IPS-15b (cell line): ENCODE data around the gene UNC93B1.
A peak's percentile ranks its signal among the peaks of the same experiment; 100 is the strongest.

Experiments used
- H3K27me3 ChIP-seq: one replicate; pipeline ENCODE4 v1.6.1; 2013; ENCODE audit warnings: low read length; ENCODE audit not compliant: control insufficient read depth, insufficient read depth
- H3K36me3 ChIP-seq: one replicate; pipeline ENCODE4 v1.6.1; 2013; ENCODE audit warnings: low read length; ENCODE audit not compliant: control insufficient read depth, insufficient read depth
- H3K4me1 ChIP-seq: one replicate; pipeline ENCODE4 v1.6.1; 2013; ENCODE audit warnings: mild to moderate bottlenecking, low read length; ENCODE audit not compliant: control insufficient read depth, insufficient read depth
- H3K4me3 ChIP-seq: one replicate; pipeline ENCODE4 v1.5.1; 2013; ENCODE audit warnings: low read depth, low read length
- H3K9ac ChIP-seq: one replicate; pipeline ENCODE4 v1.6.1; 2013; ENCODE audit warnings: low read depth, mild to moderate bottlenecking, low read length
- H3K9me3 ChIP-seq: one replicate; pipeline ENCODE4 v1.6.1; 2013; ENCODE audit warnings: mild to moderate bottlenecking, low read length; ENCODE audit not compliant: control insufficient read depth, insufficient read depth

The UNC93B1 gene

GRCh38 chr11:68037411-68038225 is 33.7 kb upstream of the UNC93B1 start:
- Histone ChIP-seq H3K4me1 (peaks cover 7% of the 10 kb centered on the region), H3K9me3 (no peaks in the 10 kb centered on the region), H3K9ac (no peak overlapping the region), H3K4me3 (no peak overlapping the region), H3K36me3 (peaks cover 18% of the 10 kb centered on the region), H3K27me3 (no peaks in the 10 kb centered on the region)

- no peak overlapping the region for H3K9ac ChIP-seq
- no peaks in the 10 kb centered on the region for H3K27me3 ChIP-seq
- H3K36me3 ChIP-seq, result peaks cover 24% of the 10 kb centered on the region
- no peak overlapping the region for H3K4me3 ChIP-seq
- H3K4me1 ChIP-seq, result peaks cover 7% of the 10 kb centered on the region
- no peaks in the 10 kb centered on the region for H3K9me3 ChIP-seq
Observed at GRCh38 chr11:68036717-68037239, 32.9 kb upstream of the UNC93B1 start.

GRCh38 chr11:68036141-68036716 is 32.3 kb upstream of the UNC93B1 start:
- H3K9ac ChIP-seq, result no peak overlapping the region
- H3K4me1 ChIP-seq, result peaks cover 7% of the 10 kb centered on the region
- no peaks in the 10 kb centered on the region for H3K27me3 ChIP-seq
- no peak overlapping the region for H3K4me3 ChIP-seq
- H3K36me3 ChIP-seq, result peaks cover 24% of the 10 kb centered on the region
- H3K9me3 ChIP-seq, result no peaks in the 10 kb centered on the region

- no peak overlapping the region for H3K9ac ChIP-seq
- peaks cover 7% of the 10 kb centered on the region for H3K4me1 ChIP-seq
- H3K4me3 ChIP-seq, result no peak overlapping the region
- H3K27me3 ChIP-seq, result no peaks in the 10 kb centered on the region
- H3K36me3 ChIP-seq, result peaks cover 24% of the 10 kb centered on the region
- no peaks in the 10 kb centered on the region for H3K9me3 ChIP-seq
Observed at GRCh38 chr11:68035266-68035876, 31.5 kb upstream of the UNC93B1 start.

DNA sequence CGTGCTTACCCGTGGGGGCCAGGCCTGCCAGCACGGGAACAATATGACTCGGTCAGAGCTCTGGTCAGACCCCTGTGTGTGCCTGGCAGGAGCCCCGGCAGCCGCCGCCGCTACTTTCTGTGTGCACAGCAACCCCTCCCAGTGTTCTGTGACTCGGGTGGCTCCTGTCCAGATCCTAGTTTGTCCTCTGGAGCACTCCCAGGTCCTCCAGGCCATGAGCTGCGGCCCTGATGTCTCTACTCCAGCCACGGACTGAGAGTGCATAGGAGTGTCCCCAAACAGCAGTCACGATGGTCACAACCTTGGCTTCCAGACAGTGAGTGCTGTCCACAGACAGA is 29.8 kb upstream of the UNC93B1 start:
- H3K36me3 ChIP-seq, result peaks cover 24% of the 10 kb centered on the region
- H3K9ac ChIP-seq, result no peak overlapping the region
- no peak overlapping the region for H3K4me3 ChIP-seq
- H3K4me1 ChIP-seq, result peaks cover 6% of the 10 kb centered on the region
- no peaks in the 10 kb centered on the region for H3K27me3 ChIP-seq
- no peaks in the 10 kb centered on the region for H3K9me3 ChIP-seq

- Histone ChIP-seq H3K36me3 (peaks cover 24% of the 10 kb centered on the region), H3K9me3 (no peaks in the 10 kb centered on the region), H3K4me1 (peaks cover 4% of the 10 kb centered on the region), H3K4me3 (no peak overlapping the region), H3K9ac (no peak overlapping the region), H3K27me3 (no peaks in the 10 kb centered on the region)
Observed at GRCh38 chr11:68032997-68033707, 29.3 kb upstream of the UNC93B1 start.

DNA sequence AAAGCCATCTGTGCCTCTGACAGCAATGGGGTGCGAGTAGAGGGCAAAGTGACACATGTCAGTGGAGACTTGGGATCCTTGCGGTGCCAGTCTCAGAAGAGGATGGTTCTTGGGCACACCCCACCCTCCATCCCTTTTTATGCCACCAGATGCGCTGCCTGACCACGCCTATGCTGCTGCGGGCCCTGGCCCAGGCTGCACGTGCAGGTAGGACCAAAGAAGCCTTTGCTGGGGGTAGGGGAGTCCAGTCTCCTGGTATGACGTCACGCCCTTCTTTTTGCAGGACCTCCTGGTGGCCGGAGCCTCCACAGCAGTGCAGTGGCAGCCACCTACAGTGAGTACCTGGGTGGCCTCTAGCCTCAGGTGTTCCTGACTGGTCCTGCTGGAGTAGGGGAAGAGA is 28.1 kb upstream of the UNC93B1 start:
- peak overlapping the region; percentile 94 for H3K4me3 ChIP-seq
- H3K27me3 ChIP-seq, result no peaks in the 10 kb centered on the region
- no peaks in the 10 kb centered on the region for H3K9me3 ChIP-seq
- no peak overlapping the region for H3K9ac ChIP-seq
- H3K36me3 ChIP-seq, result peaks cover 30% of the 10 kb centered on the region
- H3K4me1 ChIP-seq, result peaks cover 3% of the 10 kb centered on the region

DNA sequence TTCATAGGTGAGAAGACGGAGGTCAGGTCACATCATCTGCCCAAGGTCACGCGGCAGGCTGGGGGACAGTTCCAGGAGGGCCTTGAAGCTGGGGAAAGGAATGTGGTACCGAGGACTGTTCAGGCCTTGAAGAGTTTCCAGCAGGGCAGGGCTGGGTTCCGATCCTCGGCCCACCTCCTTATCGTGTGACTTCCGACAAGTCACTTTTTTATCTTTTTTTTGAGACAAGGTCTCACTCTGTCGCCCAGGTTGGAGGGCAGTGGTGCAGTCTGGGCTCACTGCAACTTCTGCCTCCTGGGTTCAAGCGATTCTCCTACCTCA is 27.2 kb upstream of the UNC93B1 start:
- Histone ChIP-seq H3K27me3 (no peaks in the 10 kb centered on the region), H3K4me1 (peaks cover 3% of the 10 kb centered on the region), H3K4me3 (peak overlapping the region; percentile 94), H3K36me3 (peaks cover 30% of the 10 kb centered on the region), H3K9me3 (no peaks in the 10 kb centered on the region), H3K9ac (peak overlapping the region; percentile 94)

GRCh38 chr11:68030318-68031143 is 26.6 kb upstream of the UNC93B1 start, which contains the start of gene NDUFS8:
NDUFS8 (plus strand) TSS chr11:68030681; CDS start chr11:68032152, 1,471 bp downstream.
- Histone ChIP-seq H3K4me3 (peak within 1 kb of the TSS; percentile 94), H3K9ac (peak within 1 kb of the TSS; percentile 94), H3K4me1 (peaks cover 3% of the 10 kb centered on the region), H3K9me3 (no peaks in the 10 kb centered on the region), H3K27me3 (no peaks in the 10 kb centered on the region), H3K36me3 (peaks cover 30% of the 10 kb centered on the region)

DNA sequence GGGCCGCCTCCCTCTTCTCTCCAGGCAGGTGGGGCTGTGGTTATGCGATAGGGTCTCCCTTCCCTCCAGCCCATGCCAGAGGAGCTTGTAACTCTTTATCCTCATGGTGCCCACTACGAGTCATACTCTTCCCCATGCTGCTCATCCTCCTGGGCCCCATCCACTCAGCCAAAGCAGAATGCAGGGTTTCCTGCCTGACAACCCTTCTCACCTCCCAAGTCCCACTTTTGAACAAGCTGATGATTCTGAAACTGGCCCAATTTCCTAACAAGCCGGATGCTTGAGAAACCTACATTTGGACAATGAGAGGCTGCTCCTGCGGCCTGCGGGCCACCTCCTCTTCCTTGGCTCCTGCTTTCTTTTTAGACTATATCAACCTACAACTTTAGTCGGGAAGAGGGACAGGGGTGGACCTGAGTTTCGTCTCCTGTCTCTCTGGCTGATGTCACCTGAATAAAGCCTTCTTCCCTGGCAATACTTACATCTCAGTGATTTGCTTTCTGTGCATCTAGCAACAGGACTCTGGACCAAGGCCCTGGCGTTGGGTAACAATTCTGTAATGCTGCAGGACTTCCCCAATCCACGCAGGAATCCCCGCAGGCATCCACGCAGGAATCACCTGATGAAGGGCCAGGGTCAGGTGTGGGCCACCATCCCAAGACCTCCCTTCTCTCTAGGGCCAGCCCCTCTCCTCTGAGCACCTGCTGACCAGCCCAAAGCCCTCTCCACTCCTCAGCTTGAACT is 25.1 kb upstream of the UNC93B1 start:
- Histone ChIP-seq H3K36me3 (peaks cover 29% of the 10 kb centered on the region), H3K27me3 (no peaks in the 10 kb centered on the region), H3K9ac (peak overlapping the region; percentile 16), H3K4me3 (peak overlapping the region; percentile 94), H3K4me1 (peaks cover 3% of the 10 kb centered on the region), H3K9me3 (no peaks in the 10 kb centered on the region)
